Neural crest cell (in vitro differentiated cells): ENCODE data around the gene MTRF1L. TPM values are rescaled to one million over a fixed set of nuclear protein-coding genes. Genes with fewer than 3 reads are reported as not detected.

Experiments used
- DNase-seq: peaks from one replicate; pipeline ENCODE4 v3.0.0; 2021; ENCODE audit warnings: low read depth, mixed read lengths, low spot score
- H3K27ac Mint-ChIP-seq: one replicate; pipeline ENCODE4 v1.8.0; 2021; ENCODE audit warnings: mild to moderate bottlenecking, mixed read lengths; ENCODE audit not compliant: unreplicated experiment
- H3K27me3 Mint-ChIP-seq: 2 replicates; pipeline ENCODE4 v1.8.0; 2021; ENCODE audit warnings: low read depth, mild to moderate bottlenecking, mixed read lengths
- H3K36me3 Mint-ChIP-seq: 2 replicates; pipeline ENCODE4 v1.8.0; 2021; ENCODE audit warnings: low read depth, mild to moderate bottlenecking, mixed read lengths
- H3K4me1 Mint-ChIP-seq: 2 replicates; pipeline ENCODE4 v1.8.0; 2021; ENCODE audit warnings: mixed read lengths
- H3K4me3 Mint-ChIP-seq: one replicate; pipeline ENCODE4 v1.8.0; 2021; ENCODE audit warnings: mild to moderate bottlenecking, mixed read lengths
- H3K9me3 Mint-ChIP-seq: 2 replicates; pipeline ENCODE4 v1.8.0; 2021; ENCODE audit warnings: mixed read lengths
- total RNA-seq: library from RNA; stranded (reverse); gene quantifications from 2 replicates; pipeline ENCODE4 v1.2.1, GENCODE V29; 2021
- TF ChIP-seq, protein P1 (sequence below): fragments of 200-600 bp; sonication (generic); conservative IDR thresholded peaks from 2 replicates; pipeline ENCODE4 v1.5.0; 2021; ENCODE audit warnings: antibody characterized with exemption, mild to moderate bottlenecking

The MTRF1L gene
- total RNA-seq, 1 donor from 2014 or later, result 23.2 TPM

DNA sequence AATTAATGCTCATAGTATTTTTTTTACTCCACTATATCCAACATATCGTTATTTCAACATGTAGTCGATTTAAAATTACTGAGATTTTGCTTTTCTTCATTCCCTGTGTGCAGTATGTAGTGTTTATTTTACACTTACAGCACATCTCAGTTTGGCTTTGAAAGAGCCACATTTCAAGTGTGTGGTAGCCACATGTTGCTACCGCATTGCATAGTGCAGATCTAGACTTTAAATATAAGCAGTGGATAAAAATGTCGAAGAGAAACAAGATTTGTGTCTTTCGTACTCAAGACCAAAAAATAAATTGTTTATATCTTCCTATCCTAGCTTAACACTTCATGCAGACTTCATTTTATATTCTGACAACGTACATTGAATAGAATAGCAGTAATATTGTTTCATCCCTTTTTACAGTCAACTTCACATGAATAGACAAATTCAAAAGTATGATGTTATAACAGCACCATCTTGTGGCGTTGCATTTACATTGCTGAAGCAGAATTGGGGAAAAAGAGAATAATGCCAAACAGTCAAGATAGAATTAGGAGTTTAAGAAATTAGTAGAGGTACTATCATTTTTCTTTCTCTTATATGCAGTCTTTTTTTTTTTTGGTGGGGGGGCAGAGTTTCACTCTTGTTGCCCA, 49.5 kb downstream of the MTRF1L start:
- DNase-seq, result no peak
- peaks cover 2% of the 10 kb centered on the region for H3K9me3 Mint-ChIP-seq
- peaks cover 4% of the 10 kb centered on the region for H3K4me1 Mint-ChIP-seq
- no peak overlapping the region for H3K27ac Mint-ChIP-seq
- H3K27me3 Mint-ChIP-seq, result peaks cover 19% of the 10 kb centered on the region
- TF ChIP-seq, protein P1, sequence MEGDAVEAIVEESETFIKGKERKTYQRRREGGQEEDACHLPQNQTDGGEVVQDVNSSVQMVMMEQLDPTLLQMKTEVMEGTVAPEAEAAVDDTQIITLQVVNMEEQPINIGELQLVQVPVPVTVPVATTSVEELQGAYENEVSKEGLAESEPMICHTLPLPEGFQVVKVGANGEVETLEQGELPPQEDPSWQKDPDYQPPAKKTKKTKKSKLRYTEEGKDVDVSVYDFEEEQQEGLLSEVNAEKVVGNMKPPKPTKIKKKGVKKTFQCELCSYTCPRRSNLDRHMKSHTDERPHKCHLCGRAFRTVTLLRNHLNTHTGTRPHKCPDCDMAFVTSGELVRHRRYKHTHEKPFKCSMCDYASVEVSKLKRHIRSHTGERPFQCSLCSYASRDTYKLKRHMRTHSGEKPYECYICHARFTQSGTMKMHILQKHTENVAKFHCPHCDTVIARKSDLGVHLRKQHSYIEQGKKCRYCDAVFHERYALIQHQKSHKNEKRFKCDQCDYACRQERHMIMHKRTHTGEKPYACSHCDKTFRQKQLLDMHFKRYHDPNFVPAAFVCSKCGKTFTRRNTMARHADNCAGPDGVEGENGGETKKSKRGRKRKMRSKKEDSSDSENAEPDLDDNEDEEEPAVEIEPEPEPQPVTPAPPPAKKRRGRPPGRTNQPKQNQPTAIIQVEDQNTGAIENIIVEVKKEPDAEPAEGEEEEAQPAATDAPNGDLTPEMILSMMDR, result peak; percentile 67
- H3K36me3 Mint-ChIP-seq, result no peaks in the 10 kb centered on the region
- no peak overlapping the region for H3K4me3 Mint-ChIP-seq

DNA sequence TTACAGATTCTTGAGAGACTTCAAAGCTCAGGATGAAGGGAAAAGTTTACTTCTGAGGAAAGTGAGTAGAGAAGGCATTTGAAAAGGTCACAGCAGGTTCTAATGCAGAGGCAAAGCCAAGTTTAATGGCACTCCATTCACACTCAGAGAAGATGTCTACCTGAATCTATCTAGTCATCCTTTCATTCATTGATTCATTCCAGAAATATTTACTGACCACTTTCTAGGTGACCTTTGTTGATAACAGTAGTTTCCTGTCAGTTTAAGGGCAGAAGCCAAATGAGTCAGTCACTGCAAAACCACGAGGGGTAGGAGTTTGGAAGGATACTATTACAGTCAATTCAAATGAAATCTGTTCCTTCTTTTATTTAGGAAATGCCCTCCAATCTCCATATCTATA, 50.5 kb downstream of the MTRF1L start:
- Mint-ChIP-seq H3K27me3 (peaks cover 28% of the 10 kb centered on the region), H3K9me3 (no peaks in the 10 kb centered on the region), H3K27ac (no peak overlapping the region), H3K4me3 (no peak overlapping the region), H3K36me3 (no peaks in the 10 kb centered on the region), H3K4me1 (peaks cover 4% of the 10 kb centered on the region)
- TF ChIP-seq, protein P1, result no peak
- no peak for DNase-seq

DNA sequence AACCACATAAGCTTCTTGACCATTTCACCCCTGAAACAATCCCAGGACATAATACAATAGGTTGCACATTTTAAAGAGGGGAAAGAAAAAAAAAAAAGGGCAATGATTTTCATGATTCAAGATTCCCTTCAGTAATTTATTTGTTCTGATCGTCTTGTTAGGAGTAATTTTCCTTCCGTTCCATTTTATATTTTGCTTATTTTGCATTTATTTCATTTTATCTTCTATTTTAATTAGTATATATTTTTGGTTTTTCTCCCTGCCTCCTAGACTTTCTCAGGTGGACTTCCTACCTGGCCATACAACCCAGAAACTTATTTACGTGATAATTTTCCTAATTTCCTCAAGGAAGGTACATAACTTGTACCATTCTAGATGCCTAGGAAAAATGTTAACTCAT, 52.3 kb downstream of the MTRF1L start:
- TF ChIP-seq, protein P1, result no peak
- Mint-ChIP-seq H3K4me1 (peaks cover 4% of the 10 kb centered on the region), H3K27ac (no peak overlapping the region), H3K27me3 (peaks cover 38% of the 10 kb centered on the region), H3K9me3 (no peaks in the 10 kb centered on the region), H3K4me3 (no peak overlapping the region), H3K36me3 (no peaks in the 10 kb centered on the region)
- no peak for DNase-seq

DNA sequence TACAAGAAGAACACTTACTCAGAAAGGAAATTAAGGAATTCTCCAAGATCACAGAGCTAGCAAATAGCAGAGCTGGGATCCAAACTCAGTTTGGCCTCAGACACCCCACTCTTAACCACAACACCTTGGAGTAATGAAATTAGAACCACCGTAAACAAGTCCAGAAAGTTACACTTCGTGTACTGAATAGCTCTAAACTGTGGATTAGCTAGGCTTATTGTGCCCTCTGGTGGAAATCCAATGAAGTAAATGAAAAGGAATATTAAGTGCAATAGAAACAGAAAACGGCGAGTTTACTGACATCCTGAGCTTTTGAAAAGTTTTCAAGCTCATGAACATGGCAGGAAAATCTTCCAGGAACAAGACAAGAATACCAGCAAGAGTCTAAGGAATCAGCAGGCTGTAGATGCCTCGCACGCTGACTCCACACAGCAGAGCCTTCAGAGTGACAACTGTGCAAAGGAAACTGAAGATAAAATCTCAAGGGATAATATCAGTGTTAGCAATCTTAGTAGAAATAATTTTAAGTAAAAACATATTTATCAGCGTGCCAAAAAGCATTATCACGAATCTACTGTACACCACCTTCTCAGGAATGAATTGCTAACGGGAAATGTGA, 54.2 kb downstream of the MTRF1L start:
- DNase-seq, result peak; percentile 8
- H3K27ac Mint-ChIP-seq, result no peak overlapping the region
- TF ChIP-seq, protein P1, result peak; percentile 80
- H3K27me3 Mint-ChIP-seq, result peaks cover 46% of the 10 kb centered on the region
- H3K4me1 Mint-ChIP-seq, result peaks cover 4% of the 10 kb centered on the region
- H3K36me3 Mint-ChIP-seq, result no peaks in the 10 kb centered on the region
- H3K9me3 Mint-ChIP-seq, result no peaks in the 10 kb centered on the region
- no peak overlapping the region for H3K4me3 Mint-ChIP-seq

DNA sequence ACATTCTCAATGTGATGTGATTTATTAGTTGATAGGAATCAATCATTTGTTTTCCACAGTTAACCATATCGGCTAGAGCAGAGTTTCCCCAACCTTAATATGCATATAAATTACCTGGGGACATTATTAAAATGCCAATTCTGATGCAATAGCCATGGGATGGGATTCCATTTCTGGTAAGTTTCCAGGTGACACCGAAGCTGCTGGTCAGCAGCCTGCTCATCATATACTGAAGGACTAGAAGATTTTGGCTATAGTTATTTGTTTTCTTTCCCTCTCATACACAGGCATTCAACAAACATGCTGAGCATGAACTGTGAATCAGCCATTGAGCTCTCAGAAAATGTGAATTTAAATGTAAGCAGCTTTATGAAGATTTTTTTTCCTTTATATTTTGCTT, 55.5 kb downstream of the MTRF1L start:
- Mint-ChIP-seq H3K4me1 (peaks cover 4% of the 10 kb centered on the region), H3K36me3 (no peaks in the 10 kb centered on the region), H3K4me3 (no peak overlapping the region), H3K9me3 (no peaks in the 10 kb centered on the region), H3K27ac (no peak overlapping the region), H3K27me3 (peaks cover 49% of the 10 kb centered on the region)
- DNase-seq, result no peak
- TF ChIP-seq, protein P1, result no peak
